HepG2 (cell line): ENCODE results near the gene AGRN. TPM values are rescaled to one million over a fixed set of nuclear protein-coding genes. Genes with fewer than 3 reads are reported as not detected.

Experiments used
- ELF3 ChIP-seq: IDR thresholded peaks from 2 replicates; pipeline ENCODE4 v1.6.1; 2016; ENCODE audit warnings: missing genetic modification reagents, missing compliant biosample characterization
- FOXP4 ChIP-seq: sonication (generic); formaldehyde crosslinking; IDR thresholded peaks from 2 replicates; pipeline ENCODE4 v1.4.0; 2020; ENCODE audit warnings: missing genetic modification reagents
- HOXD1 ChIP-seq: sonication (generic); formaldehyde crosslinking; IDR thresholded peaks from 2 replicates; pipeline ENCODE4 v1.5.0; 2020; ENCODE audit warnings: missing genetic modification reagents
- JDP2 ChIP-seq: sonication (generic); formaldehyde crosslinking; IDR thresholded peaks from 2 replicates; pipeline ENCODE4 v1.8.1; 2022; ENCODE audit warnings: missing genetic modification reagents, borderline replicate concordance
- LCORL ChIP-seq, 2 experiments: fragments of 450-650 bp in 1 of 2; sonication (generic) in 1 of 2; formaldehyde crosslinking in 1 of 2; IDR thresholded peaks; 2 replicates each; pipeline versions ENCODE4 v1.5.0 to v1.6.1; 2017 to 2020; ENCODE audit warnings: antibody characterized with exemption in 1 of 2, missing genetic modification reagents in 1 of 2
- MLXIP ChIP-seq: sonication (generic); formaldehyde crosslinking; IDR thresholded peaks from 2 replicates; pipeline ENCODE4 v1.9.0; 2021; ENCODE audit warnings: missing genetic modification reagents, borderline replicate concordance
- PAWR ChIP-seq: sonication (generic); formaldehyde crosslinking; IDR thresholded peaks from 2 replicates; pipeline ENCODE4 v1.4.0; 2020; ENCODE audit warnings: missing genetic modification reagents, mild to moderate bottlenecking, borderline replicate concordance
- POLR2AphosphoS2 ChIP-seq: IDR thresholded peaks from 2 replicates; pipeline ENCODE4 v1.6.1; 2011; ENCODE audit warnings: low read depth, low read length, improper control_type of control experiment
- RFX3 ChIP-seq: IDR thresholded peaks from 2 replicates; pipeline ENCODE4 v1.6.1; 2016; ENCODE audit warnings: missing biosample characterization, missing genetic modification reagents
- SIN3A ChIP-seq: IDR thresholded peaks from 2 replicates; pipeline ENCODE4 v1.6.1; 2011; ENCODE audit warnings: low read depth, mild to moderate bottlenecking, control low read depth, low read length, borderline replicate concordance
- SRSF1 ChIP-seq: fragments of 200-400 bp; formaldehyde crosslinking; optimal IDR thresholded peaks from 2 replicates; pipeline ENCODE3; 2017; ENCODE audit warnings: mild to moderate bottlenecking, low read depth, low read length, moderate library complexity
- THYN1 ChIP-seq: sonication (generic); formaldehyde crosslinking; IDR thresholded peaks from 2 replicates; pipeline ENCODE4 v1.8.1; 2023; ENCODE audit warnings: low read depth, mild to moderate bottlenecking, moderate library complexity, missing genetic modification reagents, borderline replicate concordance
- YEATS2 ChIP-seq: sonication (generic); formaldehyde crosslinking; IDR thresholded peaks from 2 replicates; pipeline ENCODE4 v1.4.0; 2020; ENCODE audit warnings: missing genetic modification reagents, borderline replicate concordance
- ZFP37 ChIP-seq: sonication (generic); formaldehyde crosslinking; IDR thresholded peaks from 2 replicates; pipeline ENCODE4 v1.4.0; 2020; ENCODE audit warnings: missing genetic modification reagents, borderline replicate concordance
- ZNF180 ChIP-seq: sonication (generic); formaldehyde crosslinking; IDR thresholded peaks from 2 replicates; pipeline ENCODE4 v1.4.0; 2020; ENCODE audit warnings: low read depth, missing genetic modification reagents, borderline replicate concordance
- ZNF550 ChIP-seq: sonication (generic); formaldehyde crosslinking; IDR thresholded peaks from 2 replicates; pipeline ENCODE4 v1.4.0; 2020; ENCODE audit warnings: mild to moderate bottlenecking, missing genetic modification reagents, borderline replicate concordance
- ZNF607 ChIP-seq: sonication (generic); formaldehyde crosslinking; IDR thresholded peaks from 2 replicates; pipeline ENCODE4 v1.5.1; 2020; ENCODE audit warnings: missing genetic modification reagents, mild to moderate bottlenecking, borderline replicate concordance
- ZNF773 ChIP-seq: sonication (generic); formaldehyde crosslinking; IDR thresholded peaks from 2 replicates; pipeline ENCODE4 v1.4.0; 2020; ENCODE audit warnings: missing genetic modification reagents, borderline replicate concordance
- polyA plus RNA-seq, 8 experiments: library from polyadenylated mRNA; depleted of rRNA in 3 of 8; stranded (reverse) in 7 of 8; unstranded in 1 of 8; fragments of >200 nt; fragmentation: Illumina TruSeq in 4 of 8; extraction: Trizol in 4 of 8; gene quantifications; 2 replicates each; pipeline versions ENCODE4 v1.2.1 to v1.2.3, GENCODE V29; 2011 to 2016; ENCODE audit warnings: low read depth in 4 of 8, missing spikeins in 1 of 8, mixed read lengths in 1 of 8; ENCODE audit not compliant: insufficient read depth in 1 of 8
- total RNA-seq, 5 experiments: library from RNA; depleted of rRNA; stranded (reverse); fragments of >200 nt; fragmentation: Illumina TruSeq; extraction: Trizol; gene quantifications; 2 replicates each; pipeline ENCODE4 v1.2.3, GENCODE V29; 2016; ENCODE audit warnings: low read depth in 1 of 5
- TF ChIP-seq, protein P1 (sequence below): sonication (generic); formaldehyde crosslinking; IDR thresholded peaks from 2 replicates; pipeline ENCODE4 v1.8.0; 2022; ENCODE audit warnings: missing genetic modification reagents, mild to moderate bottlenecking, inconsistent platforms, borderline replicate concordance
- TF ChIP-seq, protein P2 (sequence below): IDR thresholded peaks from 2 replicates; pipeline ENCODE4 v1.6.1; 2012; ENCODE audit warnings: inconsistent platforms
- TF ChIP-seq, protein P3 (sequence below): sonication (generic); formaldehyde crosslinking; IDR thresholded peaks from 2 replicates; pipeline ENCODE4 v1.8.1; 2023; ENCODE audit warnings: mild to moderate bottlenecking, missing genetic modification reagents
- TF ChIP-seq, protein P4 (sequence below): sonication (generic); formaldehyde crosslinking; IDR thresholded peaks from 2 replicates; pipeline ENCODE4 v1.4.0; 2020; ENCODE audit warnings: missing genetic modification reagents

AGRN gene
- total and polyA plus RNA-seq, 2 of the 13 experiments (the other 11 are each of a cell fraction or from before 2014, with no cell fraction given) = 29.8 to 65.2 TPM

DNA sequence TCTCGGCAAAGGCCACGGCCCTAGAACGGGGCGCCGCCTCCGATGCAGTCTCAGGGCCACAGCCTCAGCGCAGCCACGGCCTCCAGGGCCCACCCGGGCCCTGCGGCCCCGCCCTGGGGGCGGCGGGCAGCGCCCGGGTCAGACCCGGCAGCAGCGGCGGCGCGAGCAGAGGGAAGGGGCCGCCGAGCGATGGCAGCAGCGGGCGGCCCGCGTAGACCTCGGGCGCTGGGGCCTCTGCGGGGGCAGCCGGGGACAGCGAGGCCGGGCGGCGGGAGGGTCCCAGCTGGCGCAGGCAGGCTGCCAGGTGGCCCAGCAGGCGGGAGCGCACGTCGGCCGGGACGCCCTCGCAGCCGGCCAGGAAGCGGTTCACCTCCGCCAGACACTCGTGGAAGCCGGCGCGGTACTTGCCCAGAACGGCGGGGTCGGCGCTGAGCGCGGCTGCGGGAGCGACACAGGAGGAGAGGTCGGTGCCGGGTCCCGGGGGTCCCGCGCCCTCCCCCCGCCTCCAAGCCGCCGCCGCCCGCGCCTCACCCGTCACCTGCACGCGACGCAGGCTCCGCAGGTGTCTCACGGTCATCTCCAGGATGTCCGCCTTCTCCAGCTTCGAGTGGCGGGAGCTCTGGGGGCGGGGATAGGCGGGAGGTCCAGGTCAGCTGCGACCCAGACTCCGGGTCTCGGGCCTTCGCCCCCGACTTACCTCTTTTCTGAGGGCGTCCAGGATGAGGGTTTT lies 20.8 kb upstream of the AGRN start (continued):
- TF ChIP-seq ELF3 = no peak
- TF ChIP-seq THYN1 (CRISPR knock-in tag) = no peak
- TF ChIP-seq, protein P1, sequence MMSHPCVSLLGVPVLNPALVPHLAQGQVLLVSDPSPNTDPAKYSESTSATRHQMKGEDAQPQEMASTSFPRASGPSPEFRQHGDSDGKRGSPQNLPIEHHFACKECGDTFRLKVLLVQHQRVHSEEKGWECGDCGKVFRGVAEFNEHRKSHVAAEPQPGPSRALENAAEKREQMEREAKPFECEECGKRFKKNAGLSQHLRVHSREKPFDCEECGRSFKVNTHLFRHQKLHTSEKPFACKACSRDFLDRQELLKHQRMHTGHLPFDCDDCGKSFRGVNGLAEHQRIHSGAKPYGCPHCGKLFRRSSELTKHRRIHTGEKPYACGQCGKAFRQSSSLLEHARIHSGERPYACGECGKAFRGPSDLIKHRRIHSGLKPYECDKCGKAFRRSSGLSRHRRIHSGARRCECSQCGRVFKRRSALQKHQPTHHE = no peak
- no peak for TF ChIP-seq HOXD1 (CRISPR knock-in tag)
- TF ChIP-seq LCORL (IDR thresholded peaks at IDR 0.05) = no peak
- TF ChIP-seq LCORL (CRISPR knock-in tag; IDR thresholded peaks at IDR 0.05) = no peak
- TF ChIP-seq ZNF180 (CRISPR knock-in tag) = no peak
- no peak for TF ChIP-seq PAWR (CRISPR knock-in tag)
- no peak for TF ChIP-seq ZNF607 (CRISPR knock-in tag)
- no peak for TF ChIP-seq MLXIP
- TF ChIP-seq, protein P2, sequence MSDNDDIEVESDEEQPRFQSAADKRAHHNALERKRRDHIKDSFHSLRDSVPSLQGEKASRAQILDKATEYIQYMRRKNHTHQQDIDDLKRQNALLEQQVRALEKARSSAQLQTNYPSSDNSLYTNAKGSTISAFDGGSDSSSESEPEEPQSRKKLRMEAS = no peak
- TF ChIP-seq RFX3 = no peak
- no peak; the same call in 1 of the 2 replicates for TF ChIP-seq JDP2
- TF ChIP-seq, protein P3, sequence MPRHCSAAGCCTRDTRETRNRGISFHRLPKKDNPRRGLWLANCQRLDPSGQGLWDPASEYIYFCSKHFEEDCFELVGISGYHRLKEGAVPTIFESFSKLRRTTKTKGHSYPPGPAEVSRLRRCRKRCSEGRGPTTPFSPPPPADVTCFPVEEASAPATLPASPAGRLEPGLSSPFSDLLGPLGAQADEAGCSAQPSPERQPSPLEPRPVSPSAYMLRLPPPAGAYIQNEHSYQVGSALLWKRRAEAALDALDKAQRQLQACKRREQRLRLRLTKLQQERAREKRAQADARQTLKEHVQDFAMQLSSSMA (CRISPR knock-in tag) = no peak
- TF ChIP-seq ZFP37 (CRISPR knock-in tag) = no peak
- TF ChIP-seq SIN3A = no peak
- no peak for TF ChIP-seq SRSF1
- TF ChIP-seq, protein P4, sequence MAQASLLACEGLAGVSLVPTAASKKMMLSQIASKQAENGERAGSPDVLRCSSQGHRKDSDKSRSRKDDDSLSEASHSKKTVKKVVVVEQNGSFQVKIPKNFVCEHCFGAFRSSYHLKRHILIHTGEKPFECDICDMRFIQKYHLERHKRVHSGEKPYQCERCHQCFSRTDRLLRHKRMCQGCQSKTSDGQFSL (CRISPR knock-in tag) = no peak
- no peak for TF ChIP-seq YEATS2
- TF ChIP-seq FOXP4 (CRISPR knock-in tag) = no peak
- TF ChIP-seq ZNF773 = no peak
- TF ChIP-seq ZNF550 (CRISPR knock-in tag) = no peak
- TF ChIP-seq POLR2AphosphoS2 = no peak
